ENCODE measurements around the gene DRC3.

DNA sequence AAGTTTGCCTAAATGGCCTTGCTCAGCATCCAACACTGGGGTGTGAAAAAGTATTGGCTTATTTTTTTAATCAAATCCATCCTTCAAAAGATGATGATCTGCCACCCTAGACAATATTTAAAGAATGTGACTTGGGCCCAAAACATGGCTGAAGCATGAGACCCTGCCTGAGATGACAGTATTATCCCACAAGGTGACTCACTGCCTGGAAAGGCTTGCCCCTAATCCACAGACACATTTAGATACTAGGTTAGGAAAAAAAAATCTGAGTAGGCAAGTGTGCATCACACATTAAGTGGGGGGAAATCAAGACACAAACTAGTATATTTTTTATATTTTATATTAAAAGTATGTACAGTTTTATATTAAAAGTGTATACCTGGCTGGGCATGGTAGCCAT lies 38.9 kb upstream of the DRC3 start:
- TF ChIP-seq, protein P1, sequence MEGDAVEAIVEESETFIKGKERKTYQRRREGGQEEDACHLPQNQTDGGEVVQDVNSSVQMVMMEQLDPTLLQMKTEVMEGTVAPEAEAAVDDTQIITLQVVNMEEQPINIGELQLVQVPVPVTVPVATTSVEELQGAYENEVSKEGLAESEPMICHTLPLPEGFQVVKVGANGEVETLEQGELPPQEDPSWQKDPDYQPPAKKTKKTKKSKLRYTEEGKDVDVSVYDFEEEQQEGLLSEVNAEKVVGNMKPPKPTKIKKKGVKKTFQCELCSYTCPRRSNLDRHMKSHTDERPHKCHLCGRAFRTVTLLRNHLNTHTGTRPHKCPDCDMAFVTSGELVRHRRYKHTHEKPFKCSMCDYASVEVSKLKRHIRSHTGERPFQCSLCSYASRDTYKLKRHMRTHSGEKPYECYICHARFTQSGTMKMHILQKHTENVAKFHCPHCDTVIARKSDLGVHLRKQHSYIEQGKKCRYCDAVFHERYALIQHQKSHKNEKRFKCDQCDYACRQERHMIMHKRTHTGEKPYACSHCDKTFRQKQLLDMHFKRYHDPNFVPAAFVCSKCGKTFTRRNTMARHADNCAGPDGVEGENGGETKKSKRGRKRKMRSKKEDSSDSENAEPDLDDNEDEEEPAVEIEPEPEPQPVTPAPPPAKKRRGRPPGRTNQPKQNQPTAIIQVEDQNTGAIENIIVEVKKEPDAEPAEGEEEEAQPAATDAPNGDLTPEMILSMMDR (IDR thresholded peaks at IDR 0.05; ENCODE audit: insufficient read depth, low read depth, low read length), result no peak
- no peak for TF ChIP-seq EZH2 (IDR thresholded peaks at IDR 0.05; ENCODE audit: insufficient read depth, low read length)
